GM23338 (cell line): Measurements from ENCODE around the gene HYAL2. TPM values are rescaled to one million over a fixed set of nuclear protein-coding genes. Genes with fewer than 3 reads are reported as not detected.

Experiments used
- ATAC-seq: fragments of 200-7000 bp; cut with Tn5 transposase; 3 replicates; pipeline ENCODE4 v1.9.1; 2020
- DNase-seq: peaks from one replicate; pipeline ENCODE4 v3.0.0-alpha.2; 2015; ENCODE audit warnings: low spot score
- H2AFZ ChIP-seq: fragments of 200-600 bp; sonication (generic); 2 replicates; pipeline ENCODE4 v1.8.0; 2016; ENCODE audit warnings: antibody characterized with exemption, mild to moderate bottlenecking, moderate library complexity
- H3F3A ChIP-seq: fragments of 200-600 bp; sonication (generic); replicated peaks from 2 replicates; pipeline ENCODE4 v1.8.0; 2017; ENCODE audit warnings: antibody characterized with exemption, mixed run types, low read depth
- H3K27ac ChIP-seq: fragments of 200-600 bp; sonication (generic); 2 replicates; pipeline ENCODE4 v1.6.1; 2016; ENCODE audit warnings: low read depth
- H3K27me3 ChIP-seq: fragments of 200-600 bp; sonication (generic); 2 replicates; pipeline ENCODE4 v1.8.0; 2016; ENCODE audit warnings: mild to moderate bottlenecking, mixed run types, moderate library complexity; ENCODE audit not compliant: insufficient read depth
- H3K36me3 ChIP-seq: fragments of 200-600 bp; sonication (generic); 2 replicates; pipeline ENCODE4 v1.8.0; 2016; ENCODE audit warnings: mild to moderate bottlenecking; ENCODE audit not compliant: insufficient read depth
- H3K4me1 ChIP-seq: fragments of 200-600 bp; sonication (generic); 2 replicates; pipeline ENCODE4 v1.8.0; 2016; ENCODE audit warnings: mild to moderate bottlenecking, moderate library complexity; ENCODE audit not compliant: insufficient read depth
- H3K4me2 ChIP-seq: fragments of 200-600 bp; sonication (generic); 2 replicates; pipeline ENCODE4 v1.7.1; 2017; ENCODE audit warnings: mixed run types
- H3K4me3 ChIP-seq: fragments of 200-600 bp; sonication (generic); 2 replicates; pipeline ENCODE4 v1.6.1; 2016; ENCODE audit warnings: mixed run types
- H3K79me2 ChIP-seq: fragments of 200-600 bp; sonication (generic); replicated peaks from 2 replicates; pipeline ENCODE4 v1.8.0; 2017; ENCODE audit warnings: mild to moderate bottlenecking; ENCODE audit not compliant: insufficient read depth
- H3K9me2 ChIP-seq: fragments of 200-600 bp; sonication (generic); 2 replicates; pipeline ENCODE4 v1.8.0; 2017; ENCODE audit not compliant: insufficient read depth
- H4K20me1 ChIP-seq: fragments of 200-600 bp; sonication (generic); replicated peaks from 2 replicates; pipeline ENCODE4 v1.8.0; 2017; ENCODE audit warnings: mild to moderate bottlenecking; ENCODE audit not compliant: insufficient read depth
- H3K27ac Mint-ChIP-seq: 2 replicates; pipeline ENCODE4 v1.8.0; 2020; ENCODE audit warnings: inconsistent platforms, mild to moderate bottlenecking, moderate library complexity, mixed read lengths
- H3K27me3 Mint-ChIP-seq: 3 replicates; pipeline ENCODE4 v1.8.0; 2022; ENCODE audit warnings: low read depth, mild to moderate bottlenecking, moderate library complexity, mixed read lengths, inconsistent platforms; ENCODE audit not compliant: insufficient read depth, poor library complexity
- H3K36me3 Mint-ChIP-seq: 3 replicates; pipeline ENCODE4 v1.8.0; 2021; ENCODE audit warnings: low read depth, mild to moderate bottlenecking, inconsistent platforms, moderate library complexity, mixed read lengths
- H3K4me1 Mint-ChIP-seq: 3 replicates; pipeline ENCODE4 v1.8.0; 2020; ENCODE audit warnings: mild to moderate bottlenecking, inconsistent platforms, mixed read lengths
- H3K4me3 Mint-ChIP-seq: 3 replicates; pipeline ENCODE4 v1.8.0; 2021; ENCODE audit warnings: moderate library complexity, mild to moderate bottlenecking, inconsistent platforms, mixed read lengths
- H3K9me3 Mint-ChIP-seq: 3 replicates; pipeline ENCODE4 v1.8.0; 2020; ENCODE audit warnings: moderate library complexity, mild to moderate bottlenecking, inconsistent platforms, mixed read lengths
- CREB1 ChIP-seq: fragments of 250-450 bp; sonication (Bioruptor Pico); IDR thresholded peaks from 2 replicates; pipeline ENCODE4 v1.5.0; 2020; ENCODE audit warnings: low read depth, mild to moderate bottlenecking, moderate library complexity
- EZH2 ChIP-seq: fragments of 200-600 bp; sonication (generic); IDR thresholded peaks from one replicate; pipeline ENCODE4 v1.8.0; 2017; ENCODE audit warnings: antibody characterized with exemption, mild to moderate bottlenecking, low read depth; ENCODE audit not compliant: unreplicated experiment
- EZH2phosphoT487 ChIP-seq: fragments of 200-600 bp; sonication (generic); IDR thresholded peaks from one replicate; pipeline ENCODE4 v1.8.1; 2018; ENCODE audit warnings: antibody characterized with exemption; ENCODE audit not compliant: unreplicated experiment
- JUNB ChIP-seq: IDR thresholded peaks from one replicate; pipeline ENCODE4 v1.6.1; 2016; ENCODE audit warnings: antibody characterized with exemption; ENCODE audit not compliant: unreplicated experiment
- POLR2AphosphoS5 ChIP-seq: IDR thresholded peaks from 2 replicates; pipeline ENCODE4 v1.6.1; 2016; ENCODE audit warnings: antibody characterized with exemption, low read depth
- STAT1 ChIP-seq: IDR thresholded peaks from one replicate; pipeline ENCODE4 v1.6.1; 2016; ENCODE audit warnings: antibody characterized with exemption; ENCODE audit not compliant: unreplicated experiment
- ZNF114 ChIP-seq: fragments of 250-450 bp; sonication (Bioruptor Pico); IDR thresholded peaks from 2 replicates; pipeline ENCODE4 v1.5.0; 2020; ENCODE audit warnings: mild to moderate bottlenecking, moderate library complexity
- ZNF331 ChIP-seq: fragments of 250-450 bp; sonication (Bioruptor Pico); IDR thresholded peaks from 2 replicates; pipeline ENCODE4 v1.5.0; 2020; ENCODE audit warnings: low read depth, mild to moderate bottlenecking, moderate library complexity
- ZNF462 ChIP-seq: fragments of 250-450 bp; sonication (Bioruptor Pico); IDR thresholded peaks from 2 replicates; pipeline ENCODE4 v1.5.0; 2020; ENCODE audit warnings: mild to moderate bottlenecking, moderate library complexity
- polyA plus RNA-seq: library from polyadenylated mRNA; unstranded; fragments of >200 nt; fragmentation: Nextera tagmentation; extraction: Ambion mirVana; gene quantifications from 2 replicates; pipeline ENCODE4 v1.2.1, GENCODE V29; 2016
- total RNA-seq: library from RNA; depleted of rRNA; stranded (reverse); fragments of >200 nt; shearing (Covaris generic); gene quantifications from 2 replicates; pipeline ENCODE4 v1.2.3, GENCODE V29; 2014
- TF ChIP-seq, protein P1 (sequence below): IDR thresholded peaks from 2 replicates; pipeline ENCODE4 v1.6.1; 2016; ENCODE audit warnings: antibody characterized with exemption

HYAL2 gene
- total and polyA plus RNA-seq, 2 experiments from 2014 or later, result 28.9 to 74.3 TPM

GRCh38 chr3:50354186-50354764 is 31.7 kb upstream of the HYAL2 start:
- peaks cover 13% of the 10 kb centered on the region; the same call in 1 of the 2 replicates for H3K4me1 ChIP-seq
- Mint-ChIP-seq H3K4me3 (no peak overlapping the region), H3K36me3 (peaks cover 8% of the 10 kb centered on the region), H3K27ac (no peak overlapping the region), H3K9me3 (no peaks in the 10 kb centered on the region), H3K4me1 (peaks cover 29% of the 10 kb centered on the region), H3K27me3 (peaks cover 6% of the 10 kb centered on the region)
- no peak overlapping the region for H3K27ac ChIP-seq
- H3F3A ChIP-seq, result no peaks in the 10 kb centered on the region
- H3K9me2 ChIP-seq, result no peaks in the 10 kb centered on the region
- peaks cover 24% of the 10 kb centered on the region for H4K20me1 ChIP-seq
- ATAC-seq (no peak), DNase-seq (no peak)
- no peak overlapping the region for H3K4me2 ChIP-seq
- peaks cover 21% of the 10 kb centered on the region for H3K79me2 ChIP-seq
- no peaks in the 10 kb centered on the region for H3K36me3 ChIP-seq
- H2AFZ ChIP-seq, result no peak overlapping the region
- H3K4me3 ChIP-seq, result no peak overlapping the region
- TF ChIP-seq EZH2phosphoT487 (no peak), ZNF114 (no peak), STAT1 (no peak)
- TF ChIP-seq, protein P1, sequence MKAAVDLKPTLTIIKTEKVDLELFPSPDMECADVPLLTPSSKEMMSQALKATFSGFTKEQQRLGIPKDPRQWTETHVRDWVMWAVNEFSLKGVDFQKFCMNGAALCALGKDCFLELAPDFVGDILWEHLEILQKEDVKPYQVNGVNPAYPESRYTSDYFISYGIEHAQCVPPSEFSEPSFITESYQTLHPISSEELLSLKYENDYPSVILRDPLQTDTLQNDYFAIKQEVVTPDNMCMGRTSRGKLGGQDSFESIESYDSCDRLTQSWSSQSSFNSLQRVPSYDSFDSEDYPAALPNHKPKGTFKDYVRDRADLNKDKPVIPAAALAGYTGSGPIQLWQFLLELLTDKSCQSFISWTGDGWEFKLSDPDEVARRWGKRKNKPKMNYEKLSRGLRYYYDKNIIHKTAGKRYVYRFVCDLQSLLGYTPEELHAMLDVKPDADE, result no peak
- no peaks in the 10 kb centered on the region for H3K27me3 ChIP-seq

DNA sequence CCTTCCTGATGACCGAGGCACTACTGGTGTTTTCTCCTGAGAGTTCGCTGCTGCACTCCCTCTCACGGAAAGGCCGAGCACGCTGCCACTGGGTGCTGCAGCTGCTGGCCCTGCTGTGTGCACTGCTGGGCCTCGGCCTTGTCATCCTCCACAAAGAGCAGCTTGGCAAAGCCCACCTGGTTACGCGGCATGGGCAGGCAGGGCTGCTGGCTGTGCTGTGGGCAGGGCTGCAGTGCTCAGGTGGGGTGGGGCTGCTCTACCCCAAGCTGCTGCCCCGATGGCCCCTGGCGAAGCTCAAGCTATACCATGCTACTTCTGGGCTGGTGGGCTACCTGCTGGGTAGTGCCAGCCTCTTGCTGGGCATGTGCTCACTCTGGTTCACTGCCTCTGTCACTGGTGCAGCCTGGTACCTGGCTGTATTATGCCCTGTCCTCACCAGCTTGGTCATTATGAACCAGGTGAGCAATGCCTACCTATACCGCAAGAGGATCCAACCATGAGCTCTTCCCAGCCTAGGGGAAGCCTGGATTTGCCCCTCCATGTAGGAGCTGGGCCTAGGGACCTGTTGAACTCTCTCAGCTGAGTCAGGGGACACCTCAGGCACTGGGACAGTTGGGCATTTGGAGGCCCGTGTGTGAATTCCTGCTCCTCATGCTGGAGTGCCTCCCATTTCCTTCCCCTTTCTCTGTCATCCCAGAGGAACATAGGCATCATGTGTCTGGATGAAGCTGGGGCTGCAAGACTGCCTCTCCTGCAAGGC is 30.9 kb upstream of the HYAL2 start:
- no peaks in the 10 kb centered on the region for H3K9me2 ChIP-seq
- H3K27me3 ChIP-seq, result no peaks in the 10 kb centered on the region
- no peak for ATAC-seq
- Mint-ChIP-seq H3K27me3 (peaks cover 5% of the 10 kb centered on the region), H3K4me1 (peaks cover 27% of the 10 kb centered on the region), H3K4me3 (no peak overlapping the region), H3K9me3 (no peaks in the 10 kb centered on the region), H3K36me3 (peaks cover 11% of the 10 kb centered on the region), H3K27ac (no peak overlapping the region)
- H3K4me2 ChIP-seq, result no peak overlapping the region
- no peak overlapping the region for H2AFZ ChIP-seq
- peaks cover 17% of the 10 kb centered on the region for H3K79me2 ChIP-seq
- no peaks in the 10 kb centered on the region for H3K36me3 ChIP-seq
- H4K20me1 ChIP-seq, result peaks cover 24% of the 10 kb centered on the region
- no peak for DNase-seq
- H3K4me3 ChIP-seq, result no peak overlapping the region
- H3K4me1 ChIP-seq, result peaks cover 12% of the 10 kb centered on the region; the same call in 1 of the 2 replicates
- no peaks in the 10 kb centered on the region for H3F3A ChIP-seq
- H3K27ac ChIP-seq, result no peak overlapping the region
- TF ChIP-seq EZH2phosphoT487 (no peak), EZH2 (no peak), ZNF331 (CRISPR knock-in tag) (no peak), JUNB (no peak), POLR2AphosphoS5 (no peak; the same call in 1 of the 2 replicates), CREB1 (CRISPR knock-in tag) (no peak), ZNF462 (CRISPR knock-in tag) (no peak), ZNF114 (no peak)
